Smooth muscle cell (in vitro differentiated cells): ENCODE measurements around the gene ZNF276. TPM values are rescaled to one million over a fixed set of nuclear protein-coding genes. Genes with fewer than 3 reads are reported as not detected.

ENCODE experiments used
- DNase-seq: peaks from one replicate; lab custom pipeline; 2025; ENCODE audit not compliant: unreplicated experiment; lab: John Stamatoyannopoulos, UW
- H2AFZ ChIP-seq: fragments of 200-600 bp; sonication (generic); 2 replicates; pipeline ENCODE4 v1.6.0; 2016; ENCODE audit warnings: antibody characterized with exemption, low read depth, mild to moderate bottlenecking
- H3F3A ChIP-seq: fragments of 200-600 bp; sonication (generic); 2 replicates; pipeline ENCODE4 v1.6.0; 2017; ENCODE audit warnings: antibody characterized with exemption, low read depth
- H3K27ac ChIP-seq: fragments of 200-600 bp; sonication (generic); 2 replicates; pipeline ENCODE4 v1.5.1; 2016; ENCODE audit warnings: low read depth, mild to moderate bottlenecking
- H3K27me3 ChIP-seq: fragments of 200-600 bp; sonication (generic); 2 replicates; pipeline ENCODE4 v1.6.1; 2016; ENCODE audit warnings: low read depth, mild to moderate bottlenecking
- H3K36me3 ChIP-seq: fragments of 200-600 bp; sonication (generic); 2 replicates; pipeline ENCODE4 v1.5.1; 2016; ENCODE audit warnings: low read depth
- H3K4me1 ChIP-seq: fragments of 200-600 bp; sonication (generic); 2 replicates; pipeline ENCODE4 v1.5.1; 2016; ENCODE audit warnings: low read depth
- H3K4me2 ChIP-seq: fragments of 200-600 bp; sonication (generic); 2 replicates; pipeline ENCODE4 v1.6.0; 2016; ENCODE audit warnings: mild to moderate bottlenecking
- H3K4me3 ChIP-seq: fragments of 200-600 bp; sonication (generic); 2 replicates; pipeline ENCODE4 v1.5.1; 2016; ENCODE audit warnings: mild to moderate bottlenecking
- H3K79me2 ChIP-seq: fragments of 200-600 bp; sonication (generic); 2 replicates; pipeline ENCODE4 v1.6.0; 2016; ENCODE audit warnings: low read depth, mild to moderate bottlenecking
- H3K9ac ChIP-seq: fragments of 200-600 bp; sonication (generic); 2 replicates; pipeline ENCODE4 v1.6.0; 2016; ENCODE audit warnings: low read depth
- H3K9me3 ChIP-seq: fragments of 200-600 bp; sonication (generic); replicated peaks from 2 replicates; pipeline ENCODE4 v1.5.1; 2016; ENCODE audit warnings: low read depth
- H4K20me1 ChIP-seq: fragments of 200-600 bp; sonication (generic); 2 replicates; pipeline ENCODE4 v1.6.0; 2016; ENCODE audit warnings: low read depth
- WGBS: methylation state at CpG from one replicate; pipeline ENCODE4 v1.1.7; 2016; ENCODE audit warnings: low lambda C conversion rate; 5-methylcytosine and 5-hydroxymethylcytosine counted together
- polyA plus RNA-seq: library from polyadenylated mRNA; unstranded; fragments of >200 nt; fragmentation: Nextera tagmentation; extraction: Ambion mirVana; gene quantifications from 2 replicates; pipeline ENCODE4 v1.2.1, GENCODE V29; 2016
- total RNA-seq: library from RNA; depleted of rRNA; stranded (reverse); fragments of >200 nt; gene quantifications from 2 replicates; pipeline ENCODE4 v1.2.3, GENCODE V29; 2014
- TF ChIP-seq, protein P1 (sequence below): fragments of 200-600 bp; sonication (generic); IDR thresholded peaks from 2 replicates; pipeline ENCODE4 v1.5.1; 2017; ENCODE audit warnings: borderline replicate concordance, mild to moderate bottlenecking, antibody characterized with exemption; ENCODE audit not compliant: insufficient read depth, poor library complexity, severe bottlenecking

Gene ZNF276
- total and polyA plus RNA-seq, 2 experiments from 2014 or later = 8.0 to 11.0 TPM

DNA sequence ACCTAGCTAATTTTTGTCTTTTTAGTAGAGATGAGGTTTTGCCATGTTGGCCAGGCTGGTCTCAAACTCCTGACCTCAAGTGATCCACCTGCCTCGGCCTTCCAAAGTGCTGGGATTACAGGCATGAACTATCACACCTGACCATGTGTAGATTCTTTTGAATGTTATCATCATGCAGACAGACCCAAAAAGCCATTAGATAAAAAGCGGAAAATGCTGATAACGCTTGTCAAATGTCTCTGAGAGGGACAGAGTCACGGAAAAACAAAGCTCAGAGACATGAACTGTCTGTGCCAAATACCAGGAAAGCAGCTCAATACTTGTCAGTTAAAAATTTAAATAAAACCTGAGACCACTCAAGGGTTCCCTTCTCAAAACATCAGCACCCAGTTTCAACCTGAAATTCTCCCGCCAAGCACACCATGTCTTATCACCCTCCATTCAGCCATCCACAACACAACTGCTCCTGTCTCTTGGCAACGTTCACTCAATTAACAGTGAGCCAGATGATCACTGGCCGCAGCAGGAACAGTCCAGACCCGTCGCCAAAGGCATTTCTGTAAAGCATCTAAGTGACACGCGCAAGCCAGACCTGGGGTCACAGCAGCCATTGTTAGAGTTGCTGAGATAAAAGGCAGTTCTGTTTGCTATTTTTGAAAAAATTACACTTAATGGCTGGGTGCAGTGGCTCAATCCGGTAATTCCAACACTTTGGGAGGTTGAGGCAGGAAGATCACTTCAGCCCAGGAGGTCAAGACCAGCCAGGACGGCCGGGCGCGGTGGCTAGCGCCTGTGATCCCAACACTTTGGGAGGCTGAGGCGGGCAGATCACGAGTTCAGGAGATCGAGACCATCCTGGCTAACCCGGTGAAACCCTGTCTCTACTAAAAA is 65.4 kb downstream of the ZNF276 start:
- TF ChIP-seq, protein P1, sequence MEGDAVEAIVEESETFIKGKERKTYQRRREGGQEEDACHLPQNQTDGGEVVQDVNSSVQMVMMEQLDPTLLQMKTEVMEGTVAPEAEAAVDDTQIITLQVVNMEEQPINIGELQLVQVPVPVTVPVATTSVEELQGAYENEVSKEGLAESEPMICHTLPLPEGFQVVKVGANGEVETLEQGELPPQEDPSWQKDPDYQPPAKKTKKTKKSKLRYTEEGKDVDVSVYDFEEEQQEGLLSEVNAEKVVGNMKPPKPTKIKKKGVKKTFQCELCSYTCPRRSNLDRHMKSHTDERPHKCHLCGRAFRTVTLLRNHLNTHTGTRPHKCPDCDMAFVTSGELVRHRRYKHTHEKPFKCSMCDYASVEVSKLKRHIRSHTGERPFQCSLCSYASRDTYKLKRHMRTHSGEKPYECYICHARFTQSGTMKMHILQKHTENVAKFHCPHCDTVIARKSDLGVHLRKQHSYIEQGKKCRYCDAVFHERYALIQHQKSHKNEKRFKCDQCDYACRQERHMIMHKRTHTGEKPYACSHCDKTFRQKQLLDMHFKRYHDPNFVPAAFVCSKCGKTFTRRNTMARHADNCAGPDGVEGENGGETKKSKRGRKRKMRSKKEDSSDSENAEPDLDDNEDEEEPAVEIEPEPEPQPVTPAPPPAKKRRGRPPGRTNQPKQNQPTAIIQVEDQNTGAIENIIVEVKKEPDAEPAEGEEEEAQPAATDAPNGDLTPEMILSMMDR = no peak
- Histone ChIP-seq H3K79me2 (no peaks in the 10 kb centered on the region), H3K27ac (no peak overlapping the region), H3K4me2 (no peak overlapping the region), H3K9ac (no peak overlapping the region), H3K4me1 (no peaks in the 10 kb centered on the region), H3F3A (no peaks in the 10 kb centered on the region), H3K4me3 (no peak overlapping the region), H3K27me3 (no peaks in the 10 kb centered on the region), H3K36me3 (no peaks in the 10 kb centered on the region), H4K20me1 (no peaks in the 10 kb centered on the region), H3K9me3 (no peaks in the 10 kb centered on the region), H2AFZ (no peak overlapping the region)
- 94% methylated on average over 21 of the region's 21 CpGs for WGBS
- DNase-seq = no peak

DNA sequence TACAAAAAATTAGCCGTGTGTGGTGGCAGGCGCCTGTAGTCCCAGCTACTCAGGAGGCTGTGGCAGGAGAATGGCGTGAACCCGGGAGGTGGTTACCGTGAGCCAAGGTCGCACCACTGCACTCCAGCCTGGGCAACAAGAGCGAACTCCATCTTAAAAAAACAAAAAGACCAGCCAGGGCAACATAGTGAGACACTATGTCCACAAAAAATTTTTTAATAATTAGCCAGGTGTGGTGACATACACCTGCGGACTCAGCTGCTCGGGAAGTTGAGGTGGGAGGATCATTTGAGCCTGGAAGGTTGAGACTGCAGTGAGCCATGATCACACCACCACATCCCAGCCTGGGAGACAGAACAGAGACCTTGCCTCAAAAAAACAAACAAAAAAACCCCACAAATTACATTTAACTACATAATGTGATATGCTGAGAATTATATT is 66.0 kb downstream of the ZNF276 start:
- H3K27me3 ChIP-seq = no peaks in the 10 kb centered on the region
- H3K9me3 ChIP-seq = no peaks in the 10 kb centered on the region
- H3K36me3 ChIP-seq = no peaks in the 10 kb centered on the region
- TF ChIP-seq, protein P1 = no peak
- no peaks in the 10 kb centered on the region for H3F3A ChIP-seq
- H4K20me1 ChIP-seq = no peaks in the 10 kb centered on the region
- H3K9ac ChIP-seq = no peak overlapping the region
- H3K27ac ChIP-seq = no peak overlapping the region
- H2AFZ ChIP-seq = no peak overlapping the region
- no peak overlapping the region for H3K4me3 ChIP-seq
- H3K4me2 ChIP-seq = no peak overlapping the region
- 97% methylated on average over 9 of the region's 9 CpGs for WGBS
- H3K79me2 ChIP-seq = no peaks in the 10 kb centered on the region
- H3K4me1 ChIP-seq = no peaks in the 10 kb centered on the region
- no peak for DNase-seq

Other genes with a start within 250 kb of the ZNF276 start
- 31.5 and 43.2 TPM in 2 replicates for gene ANKRD11, start 231.0 kb upstream of the ZNF276 start, total RNA-seq
- gene ANKRD11, start 231.0 kb upstream of the ZNF276 start, polyA plus RNA-seq = 105 and 118 TPM in 2 replicates
- gene SPG7, start 213.1 kb upstream of the ZNF276 start, total RNA-seq = 49.3 and 94.6 TPM in 2 replicates
- gene SPG7, start 213.1 kb upstream of the ZNF276 start, polyA plus RNA-seq = 61.4 and 75.4 TPM in 2 replicates
- 3,317 and 3,917 TPM in 2 replicates for gene RPL13, start 160.9 kb upstream of the ZNF276 start, total RNA-seq
- 1,063 and 1,144 TPM in 2 replicates for gene RPL13, start 160.9 kb upstream of the ZNF276 start, polyA plus RNA-seq
- 0.58 TPM in 1 of 2 replicates, not detected in the other for gene CPNE7, start 145.8 kb upstream of the ZNF276 start, total RNA-seq
- 0.14 and 0.43 TPM in 2 replicates for gene CPNE7, start 145.8 kb upstream of the ZNF276 start, polyA plus RNA-seq
- not detected in 2 replicates for gene DPEP1, start 107.9 kb upstream of the ZNF276 start, total RNA-seq
- 0.30 TPM in 1 of 2 replicates, not detected in the other for gene DPEP1, start 107.9 kb upstream of the ZNF276 start, polyA plus RNA-seq
- 40.0 and 40.2 TPM in 2 replicates for gene CHMP1A, start 63.8 kb upstream of the ZNF276 start, total RNA-seq
- 68.4 and 79.4 TPM in 2 replicates for gene CHMP1A, start 63.8 kb upstream of the ZNF276 start, polyA plus RNA-seq
- 4.0 TPM in 2 replicates for gene SPATA33, start 63.7 kb upstream of the ZNF276 start, total RNA-seq
- 8.1 and 10.4 TPM in 2 replicates for gene SPATA33, start 63.7 kb upstream of the ZNF276 start, polyA plus RNA-seq
- gene CDK10, start 34.8 kb upstream of the ZNF276 start, total RNA-seq = 22.2 and 24.4 TPM in 2 replicates
- 77.0 and 84.9 TPM in 2 replicates for gene CDK10, start 34.8 kb upstream of the ZNF276 start, polyA plus RNA-seq
- 7.8 and 10.2 TPM in 2 replicates for gene SPATA2L, start 19.8 kb upstream of the ZNF276 start, total RNA-seq
- 14.1 and 16.5 TPM in 2 replicates for gene SPATA2L, start 19.8 kb upstream of the ZNF276 start, polyA plus RNA-seq
- gene VPS9D1, start 639 bp upstream of the ZNF276 start, total RNA-seq = 6.7 and 10.6 TPM in 2 replicates
- gene VPS9D1, start 639 bp upstream of the ZNF276 start, polyA plus RNA-seq = 13.0 and 15.7 TPM in 2 replicates
- gene FANCA, start 95.1 kb downstream of the ZNF276 start, total RNA-seq = 6.0 and 17.7 TPM in 2 replicates
- gene FANCA, start 95.1 kb downstream of the ZNF276 start, polyA plus RNA-seq = 13.1 and 16.7 TPM in 2 replicates
- gene SPIRE2, start 106.9 kb downstream of the ZNF276 start, total RNA-seq = 1.1 and 1.4 TPM in 2 replicates
- 1.1 and 2.2 TPM in 2 replicates for gene SPIRE2, start 106.9 kb downstream of the ZNF276 start, polyA plus RNA-seq
- gene TCF25, start 152.1 kb downstream of the ZNF276 start, total RNA-seq = 69.7 and 99.8 TPM in 2 replicates
- gene TCF25, start 152.1 kb downstream of the ZNF276 start, polyA plus RNA-seq = 174 and 272 TPM in 2 replicates
- gene MC1R, start 197.3 kb downstream of the ZNF276 start, total RNA-seq = 12.4 and 14.5 TPM in 2 replicates
- gene MC1R, start 197.3 kb downstream of the ZNF276 start, polyA plus RNA-seq = 16.7 and 16.8 TPM in 2 replicates
- 213 and 234 TPM in 2 replicates for gene TUBB3, start 201.8 kb downstream of the ZNF276 start, total RNA-seq
- gene TUBB3, start 201.8 kb downstream of the ZNF276 start, polyA plus RNA-seq = 198 and 303 TPM in 2 replicates
- 63.6 and 85.3 TPM in 2 replicates for gene DEF8, start 227.2 kb downstream of the ZNF276 start, total RNA-seq
- gene DEF8, start 227.2 kb downstream of the ZNF276 start, polyA plus RNA-seq = 93.7 and 97.0 TPM in 2 replicates